WTC11 (cell line): ENCODE results near the gene TMSB15C.

ENCODE experiments used
- CTCF ChIP-seq: fragments of 200-600 bp; IDR thresholded peaks from 2 replicates; pipeline ENCODE4 v1.8.0; 2022; ENCODE audit warnings: antibody characterized with exemption
- E2F4 ChIP-seq: sonication (generic); formaldehyde crosslinking; IDR thresholded peaks from 2 replicates; pipeline ENCODE4 v1.8.1; 2022; ENCODE audit warnings: low read depth, mild to moderate bottlenecking, moderate library complexity, missing genetic modification reagents, borderline replicate concordance
- ELF4 ChIP-seq: sonication (generic); formaldehyde crosslinking; IDR thresholded peaks from 2 replicates; pipeline ENCODE4 v1.8.1; 2022; ENCODE audit warnings: low read depth, mild to moderate bottlenecking, moderate library complexity, missing genetic modification reagents
- HMGXB4 ChIP-seq: sonication (generic); formaldehyde crosslinking; IDR thresholded peaks from 2 replicates; pipeline ENCODE4 v1.8.1; 2023; ENCODE audit warnings: mild to moderate bottlenecking, moderate library complexity, missing genetic modification reagents
- NFE2L1 ChIP-seq: sonication (generic); formaldehyde crosslinking; IDR thresholded peaks from 2 replicates; pipeline ENCODE4 v1.8.1; 2023; ENCODE audit warnings: missing genetic modification reagents
- ZNF512 ChIP-seq: sonication (generic); formaldehyde crosslinking; IDR thresholded peaks from 2 replicates; pipeline ENCODE4 v1.8.1; 2022; ENCODE audit warnings: missing genetic modification reagents, borderline replicate concordance

DNA sequence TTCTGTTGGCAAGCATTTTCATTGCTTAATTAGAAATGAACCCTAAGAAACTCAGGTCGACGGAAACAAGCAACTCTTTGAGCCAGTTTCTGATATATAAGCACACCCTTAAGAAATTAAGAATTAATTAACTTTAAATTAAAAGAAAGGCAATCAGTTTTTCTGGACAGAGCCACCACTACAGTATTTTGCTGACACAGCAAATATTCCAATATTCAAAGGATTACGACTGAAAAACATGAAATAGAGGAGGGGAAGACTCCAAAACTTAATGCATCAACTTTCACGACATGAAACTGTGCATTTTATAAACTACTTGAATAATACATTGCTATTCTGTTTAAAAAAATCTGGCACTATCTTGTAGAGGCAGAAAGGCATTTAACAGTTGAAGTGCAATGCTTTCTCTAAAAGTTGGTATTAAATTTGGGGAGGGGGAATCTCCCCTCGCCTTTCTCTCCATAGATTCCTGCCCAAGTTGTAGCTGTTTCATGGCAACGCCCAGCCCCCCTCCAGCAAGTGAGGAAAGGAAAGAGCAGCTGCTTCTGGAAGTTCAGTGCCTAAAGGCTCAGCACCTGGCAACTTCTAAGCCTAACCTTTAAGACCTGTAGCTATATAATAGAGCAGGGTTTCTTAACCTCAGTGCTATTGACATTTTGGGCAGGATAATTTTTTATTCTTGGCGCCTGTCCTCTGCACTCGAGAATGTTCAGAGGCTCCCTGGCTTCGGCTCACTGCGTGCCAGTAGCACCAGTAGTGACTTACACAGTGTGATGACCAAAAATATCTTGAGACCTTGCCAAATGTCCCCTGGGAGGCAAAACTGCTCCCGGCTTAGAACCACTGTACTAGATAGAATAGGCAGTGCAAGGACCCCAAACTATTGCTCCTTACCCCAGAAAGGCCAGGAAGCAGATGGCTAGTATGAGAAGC is 29.6 kb upstream of the TMSB15C start:
- TF ChIP-seq E2F4 (CRISPR knock-in tag) (no peak), CTCF (no peak), ZNF512 (CRISPR knock-in tag) (no peak), ELF4 (CRISPR knock-in tag) (no peak), HMGXB4 (no peak), NFE2L1 (CRISPR knock-in tag) (no peak)
